Measurements from ENCODE around the gene PTH2R.

DNA sequence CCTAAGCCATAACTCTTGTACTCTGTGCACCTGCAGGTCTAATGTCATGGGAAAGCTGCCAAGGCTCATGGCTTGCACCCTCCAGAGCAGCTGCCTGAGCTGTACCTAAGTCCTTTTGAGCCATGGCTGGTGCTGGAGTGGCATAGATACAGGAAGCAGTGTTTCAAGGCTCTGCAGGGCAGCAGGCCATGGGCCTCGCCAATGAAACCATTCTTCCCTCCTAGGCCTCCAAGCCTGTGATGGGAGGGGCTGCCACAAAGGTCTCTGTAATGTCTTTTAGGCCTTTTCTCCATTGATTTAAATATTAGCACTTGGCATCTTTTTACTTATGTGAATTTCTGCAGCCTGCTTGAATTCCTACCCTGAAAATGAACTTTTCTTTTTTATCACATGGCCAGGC lies 108.5 kb downstream of the PTH2R start:
- TF ChIP-seq, protein P1, sequence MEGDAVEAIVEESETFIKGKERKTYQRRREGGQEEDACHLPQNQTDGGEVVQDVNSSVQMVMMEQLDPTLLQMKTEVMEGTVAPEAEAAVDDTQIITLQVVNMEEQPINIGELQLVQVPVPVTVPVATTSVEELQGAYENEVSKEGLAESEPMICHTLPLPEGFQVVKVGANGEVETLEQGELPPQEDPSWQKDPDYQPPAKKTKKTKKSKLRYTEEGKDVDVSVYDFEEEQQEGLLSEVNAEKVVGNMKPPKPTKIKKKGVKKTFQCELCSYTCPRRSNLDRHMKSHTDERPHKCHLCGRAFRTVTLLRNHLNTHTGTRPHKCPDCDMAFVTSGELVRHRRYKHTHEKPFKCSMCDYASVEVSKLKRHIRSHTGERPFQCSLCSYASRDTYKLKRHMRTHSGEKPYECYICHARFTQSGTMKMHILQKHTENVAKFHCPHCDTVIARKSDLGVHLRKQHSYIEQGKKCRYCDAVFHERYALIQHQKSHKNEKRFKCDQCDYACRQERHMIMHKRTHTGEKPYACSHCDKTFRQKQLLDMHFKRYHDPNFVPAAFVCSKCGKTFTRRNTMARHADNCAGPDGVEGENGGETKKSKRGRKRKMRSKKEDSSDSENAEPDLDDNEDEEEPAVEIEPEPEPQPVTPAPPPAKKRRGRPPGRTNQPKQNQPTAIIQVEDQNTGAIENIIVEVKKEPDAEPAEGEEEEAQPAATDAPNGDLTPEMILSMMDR (conservative IDR thresholded peaks at IDR 0.05) = no peak
- TF ChIP-seq EZH2 (IDR thresholded peaks at IDR 0.05; ENCODE audit: low read depth) = no peak

All from PC-9 (cell line).